NCI-H2196 (cell line): ENCODE data around the gene ADAP1.

Source experiments
- DNase-seq: peaks from one replicate; lab custom pipeline; 2025; ENCODE audit not compliant: unreplicated experiment; lab: John Stamatoyannopoulos, UW

Gene ADAP1

GRCh38 chr7:988963-989529 lies 34.6 kb upstream of the ADAP1 start:
- DNase-seq = no peak

- DNase-seq = no peak
Observed at GRCh38 chr7:988426-988911, 34.0 kb upstream of the ADAP1 start.

GRCh38 chr7:987909-988308 lies 33.4 kb upstream of the ADAP1 start:
- DNase-seq = no peak

GRCh38 chr7:986766-987751 lies 32.6 kb upstream of the ADAP1 start:
- DNase-seq = no peak

GRCh38 chr7:985915-986741 lies 31.6 kb upstream of the ADAP1 start:
- no peak for DNase-seq

- DNase-seq = no peak
Observed at GRCh38 chr7:985127-985416, 30.6 kb upstream of the ADAP1 start.

GRCh38 chr7:984361-985126 lies 30.1 kb upstream of the ADAP1 start:
- DNase-seq = no peak

GRCh38 chr7:983616-984071 lies 29.2 kb upstream of the ADAP1 start:
- DNase-seq = no peak

GRCh38 chr7:983004-983615 lies 28.6 kb upstream of the ADAP1 start, which contains the start of gene CYP2W1:
Gene CYP2W1 (plus strand): TSS chr7:983181. CDS start chr7:983212, 31 bp downstream.
- no peak for DNase-seq

- no peak for DNase-seq
Observed at GRCh38 chr7:982511-983003, 28.1 kb upstream of the ADAP1 start.

- DNase-seq = no peak
Observed at GRCh38 chr7:981793-982510, 27.5 kb upstream of the ADAP1 start.

- DNase-seq = peak; percentile 18
Observed at GRCh38 chr7:979886-980571, 25.5 kb upstream of the ADAP1 start.

GRCh38 chr7:979151-979550 lies 24.7 kb upstream of the ADAP1 start:
- no peak for DNase-seq

- DNase-seq = no peak
Observed at GRCh38 chr7:978416-979091, 24.1 kb upstream of the ADAP1 start.

- DNase-seq = no peak
Observed at GRCh38 chr7:978049-978346, 23.5 kb upstream of the ADAP1 start.

- no peak for DNase-seq
Observed at GRCh38 chr7:977326-978048, 23.0 kb upstream of the ADAP1 start.

- no peak for DNase-seq
Observed at GRCh38 chr7:976901-977325, 22.4 kb upstream of the ADAP1 start.
